Prostate gland (tissue), 2 donors: ENCODE measurements around the gene CCDC39.

Experiments
- CTCF ChIP-seq, 4 experiments: fragments of 200-600 bp in 2 of 4; fragments of 450-650 bp in 2 of 4; sonication (generic) in 2 of 4; IDR thresholded peaks; 1 replicate in 3 of 4; 2 replicates in 1 of 4; pipeline ENCODE4 v1.5.1; 2016 to 2019; ENCODE audit warnings: antibody characterized with exemption in 4 of 4, mild to moderate bottlenecking in 2 of 4, moderate library complexity in 2 of 4
- POLR2A ChIP-seq: fragments of 450-650 bp; IDR thresholded peaks from one replicate; pipeline ENCODE4 v1.6.1; 2016; ENCODE audit warnings: antibody characterized with exemption, mild to moderate bottlenecking

DNA sequence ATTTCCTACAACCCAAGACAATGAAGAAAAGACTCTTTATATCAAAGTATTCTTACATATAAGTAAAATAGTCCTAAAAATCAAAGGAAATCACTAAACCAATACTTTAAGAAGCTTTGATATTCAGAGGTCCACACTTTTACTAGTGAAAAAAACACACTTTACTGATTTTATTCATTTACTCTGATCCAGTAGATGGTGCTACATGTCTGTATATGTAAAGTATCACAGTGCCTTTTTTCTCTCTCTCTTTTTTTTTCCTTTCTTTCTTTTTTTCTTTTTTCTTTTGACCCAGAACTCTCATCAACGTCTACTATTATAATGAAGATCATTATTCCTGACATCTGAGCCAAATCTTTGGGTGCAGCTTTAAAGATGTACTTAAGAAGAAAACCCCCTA, 10.8 kb upstream of the CCDC39 start:
- no peak for TF ChIP-seq CTCF (IDR thresholded peaks at IDR 0.05)
- no peak for TF ChIP-seq POLR2A
